GM21619 (cell line): ENCODE results near the gene KIF1A.

Experiments
- ATAC-seq: cut with Tn5 transposase; IDR thresholded peaks from one replicate; pipeline ENCODE4 v1.9.1; 2021; ENCODE audit not compliant: unreplicated experiment

Gene KIF1A

GRCh38 chr2:240774856-240775255 lies 45.2 kb downstream of the KIF1A start:
- no peak for ATAC-seq

- ATAC-seq, result no peak
These were observed 50.9 kb downstream of the KIF1A start for GRCh38 chr2:240769096-240769495.

- ATAC-seq, result no peak
These were observed 51.8 kb downstream of the KIF1A start for GRCh38 chr2:240768216-240768615.

- no peak for ATAC-seq
These were observed 52.7 kb downstream of the KIF1A start for GRCh38 chr2:240767341-240767740.

- no peak for ATAC-seq
These were observed 53.9 kb downstream of the KIF1A start for GRCh38 chr2:240766072-240766471.

- ATAC-seq, result no peak
These were observed 55.0 kb downstream of the KIF1A start for GRCh38 chr2:240765007-240765406.

- no peak for ATAC-seq
These were observed 55.4 kb downstream of the KIF1A start for GRCh38 chr2:240764605-240765004.

GRCh38 chr2:240762971-240763370 lies 57.0 kb downstream of the KIF1A start:
- no peak for ATAC-seq

GRCh38 chr2:240762249-240762648 lies 57.8 kb downstream of the KIF1A start:
- ATAC-seq, result no peak

- no peak for ATAC-seq
These were observed 59.3 kb downstream of the KIF1A start for GRCh38 chr2:240760576-240761246.

GRCh38 chr2:240760121-240760520 lies 59.9 kb downstream of the KIF1A start:
- ATAC-seq, result no peak

- ATAC-seq, result no peak
These were observed 60.6 kb downstream of the KIF1A start for GRCh38 chr2:240759459-240759858.

- ATAC-seq, result no peak
These were observed 62.9 kb downstream of the KIF1A start for GRCh38 chr2:240757086-240757614.

- no peak for ATAC-seq
These were observed 67.8 kb downstream of the KIF1A start for GRCh38 chr2:240752209-240752608.

GRCh38 chr2:240750409-240750808 lies 69.6 kb downstream of the KIF1A start:
- ATAC-seq, result no peak

GRCh38 chr2:240749516-240749915 lies 70.5 kb downstream of the KIF1A start:
- ATAC-seq, result no peak

GRCh38 chr2:240747256-240747655 lies 72.8 kb downstream of the KIF1A start:
- ATAC-seq, result no peak

- no peak for ATAC-seq
These were observed 73.3 kb downstream of the KIF1A start for GRCh38 chr2:240746671-240747070.

- no peak for ATAC-seq
These were observed 74.1 kb downstream of the KIF1A start for GRCh38 chr2:240745962-240746361.

GRCh38 chr2:240745456-240745855 lies 74.6 kb downstream of the KIF1A start:
- ATAC-seq, result no peak

- no peak for ATAC-seq
These were observed 77.4 kb downstream of the KIF1A start for GRCh38 chr2:240742602-240743095.

GRCh38 chr2:240741091-240741490 lies 78.9 kb downstream of the KIF1A start:
- no peak for ATAC-seq

GRCh38 chr2:240739797-240740196 lies 80.2 kb downstream of the KIF1A start:
- no peak for ATAC-seq
